HEK293T (cell line): ENCODE results near the gene MIEF2.

ENCODE experiments used
- ARNT ChIP-seq: fragments of 450-650 bp; IDR thresholded peaks from 2 replicates; pipeline ENCODE4 v1.6.1; 2017; ENCODE audit warnings: mild to moderate bottlenecking
- BHLHE40 ChIP-seq: fragments of 450-650 bp; IDR thresholded peaks from 2 replicates; pipeline ENCODE4 v1.6.1; 2016; ENCODE audit warnings: mild to moderate bottlenecking, moderate library complexity, borderline replicate concordance
- ELF4 ChIP-seq: fragments of 450-650 bp; IDR thresholded peaks from 2 replicates; pipeline ENCODE4 v1.6.1; 2017; ENCODE audit warnings: antibody characterized with exemption
- FOXK2 ChIP-seq: fragments of 450-650 bp; IDR thresholded peaks from 2 replicates; pipeline ENCODE4 v1.6.1; 2016; ENCODE audit warnings: mild to moderate bottlenecking
- FOXM1 ChIP-seq: fragments of 450-650 bp; IDR thresholded peaks from 2 replicates; pipeline ENCODE4 v1.6.1; 2017; ENCODE audit warnings: mild to moderate bottlenecking, borderline replicate concordance
- NFRKB ChIP-seq: fragments of 450-650 bp; IDR thresholded peaks from 2 replicates; pipeline ENCODE4 v1.6.1; 2016; ENCODE audit warnings: mild to moderate bottlenecking, moderate library complexity
- SP1 ChIP-seq: fragments of 450-650 bp; IDR thresholded peaks from 2 replicates; pipeline ENCODE4 v1.6.1; 2017
- SUZ12 ChIP-seq: fragments of 450-650 bp; IDR thresholded peaks from 2 replicates; pipeline ENCODE4 v1.6.1; 2016; ENCODE audit warnings: mild to moderate bottlenecking
- TARDBP ChIP-seq: fragments of 450-650 bp; IDR thresholded peaks from 2 replicates; pipeline ENCODE4 v1.6.1; 2016
- ZNF384 ChIP-seq: fragments of 450-650 bp; IDR thresholded peaks from 2 replicates; pipeline ENCODE4 v1.6.1; 2016

GRCh38 chr17:18238299-18238698, 22.2 kb upstream of the MIEF2 start:
- no peak for TF ChIP-seq BHLHE40
- TF ChIP-seq ELF4: no peak
- TF ChIP-seq ARNT: no peak
- no peak for TF ChIP-seq ZNF384
- TF ChIP-seq NFRKB: no peak
- no peak for TF ChIP-seq FOXM1
- no peak for TF ChIP-seq SP1
- no peak for TF ChIP-seq FOXK2
- TF ChIP-seq SUZ12: no peak
- no peak for TF ChIP-seq TARDBP
